ENCODE data around the gene C4orf36.

The C4orf36 gene

DNA sequence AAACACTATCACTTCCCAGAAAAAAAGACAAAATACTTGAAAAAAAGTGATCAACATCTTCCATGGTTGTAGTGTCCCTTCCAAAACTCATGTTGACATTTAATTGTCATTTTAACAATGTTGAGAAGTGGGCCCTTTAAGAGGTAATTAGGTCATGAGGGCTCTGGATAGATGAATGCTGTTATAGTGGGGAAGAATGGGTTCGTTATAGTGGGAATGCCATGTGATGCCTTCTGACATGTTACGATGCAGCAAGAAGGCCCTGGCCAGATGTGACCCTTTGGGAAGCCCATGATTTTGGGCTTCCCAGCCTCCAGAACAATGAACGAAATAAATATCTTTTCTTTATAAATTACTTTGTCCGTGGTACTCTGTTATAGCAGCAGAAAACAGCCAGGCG, 39.0 kb downstream of the C4orf36 start:
- Histone ChIP-seq H3K27ac (ENCODE audit: low read length) (no peak overlapping the region), H3K9ac (ENCODE audit: low read length in 2 of 2) (no peak overlapping the region), H3K9me3 (ENCODE audit: control insufficient read depth in 2 of 2, low read length in 2 of 2) (no peaks in the 10 kb centered on the region), H3K4me1 (ENCODE audit: control insufficient read depth, insufficient read depth, low read length) (peaks cover 3% of the 10 kb centered on the region), H3K4me3 (ENCODE audit: low read length in 2 of 2) (no peak overlapping the region), H3K36me3 (ENCODE audit: control insufficient read depth in 2 of 2, insufficient read depth in 2 of 2, low read length in 2 of 2) (no peaks in the 10 kb centered on the region), H3K27me3 (ENCODE audit: control insufficient read depth in 1 of 2, insufficient read depth in 2 of 2, low read length in 2 of 2) (no peaks in the 10 kb centered on the region)

DNA sequence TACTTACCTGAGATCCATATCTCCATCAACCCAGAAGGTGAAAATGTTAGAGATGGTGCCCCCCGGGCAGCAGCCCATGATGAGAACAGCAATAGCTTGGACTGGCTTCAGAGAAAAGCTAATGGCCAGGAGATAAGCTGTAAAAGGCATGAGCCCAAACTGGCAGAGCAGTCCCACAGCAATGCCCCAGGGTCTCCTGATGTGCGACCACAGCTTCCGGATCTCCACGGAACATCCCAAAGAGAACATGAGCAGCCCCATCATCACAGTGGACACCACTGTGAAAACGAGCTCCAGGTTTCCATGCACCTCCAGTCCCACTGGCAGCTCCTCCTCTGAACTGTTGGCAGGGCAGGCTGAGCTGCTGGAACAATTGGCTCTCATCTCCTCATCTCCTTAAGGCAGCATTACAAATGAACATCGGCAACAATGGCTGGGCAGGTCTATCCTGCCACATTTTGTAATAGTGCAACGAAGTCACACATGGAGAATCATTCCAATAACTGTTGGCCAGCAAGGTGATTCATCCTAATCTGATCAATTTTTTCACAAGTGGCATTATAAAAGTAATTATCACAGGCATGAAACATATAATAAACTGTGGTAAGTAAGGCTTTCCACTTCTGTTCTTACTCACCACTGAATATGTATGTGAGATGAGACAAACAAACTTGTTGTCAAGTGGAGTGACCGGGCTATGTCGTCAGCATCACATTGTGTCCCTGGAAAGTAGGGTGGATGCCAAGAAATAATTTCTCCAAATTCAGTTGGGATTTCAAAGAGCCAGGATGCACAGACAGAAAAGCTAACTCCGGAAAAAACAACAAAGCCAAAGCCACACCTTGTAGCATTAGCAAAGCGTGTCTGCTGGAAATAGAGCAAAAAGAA, 43.2 kb downstream of the C4orf36 start, which contains the start of gene SLC10A6:
TSS of gene SLC10A6 (minus strand) at position 653 of the 888 bp plus-strand sequence. CDS start at position 384, 269 bp downstream.
- Histone ChIP-seq H3K9ac (ENCODE audit: low read length in 2 of 2) (no peak within 1 kb of the TSS), H3K4me1 (ENCODE audit: control insufficient read depth, insufficient read depth, low read length) (peaks cover 3% of the 10 kb centered on the region), H3K36me3 (ENCODE audit: control insufficient read depth in 2 of 2, insufficient read depth in 2 of 2, low read length in 2 of 2) (no peaks in the 10 kb centered on the region), H3K9me3 (ENCODE audit: control insufficient read depth in 2 of 2, low read length in 2 of 2) (no peaks in the 10 kb centered on the region), H3K27ac (ENCODE audit: low read length) (no peak within 1 kb of the TSS), H3K4me3 (ENCODE audit: low read length in 2 of 2) (peak within 1 kb of the TSS in 1 of 2 donors; percentile 15), H3K27me3 (ENCODE audit: control insufficient read depth in 1 of 2, insufficient read depth in 2 of 2, low read length in 2 of 2) (no peaks in the 10 kb centered on the region)

DNA sequence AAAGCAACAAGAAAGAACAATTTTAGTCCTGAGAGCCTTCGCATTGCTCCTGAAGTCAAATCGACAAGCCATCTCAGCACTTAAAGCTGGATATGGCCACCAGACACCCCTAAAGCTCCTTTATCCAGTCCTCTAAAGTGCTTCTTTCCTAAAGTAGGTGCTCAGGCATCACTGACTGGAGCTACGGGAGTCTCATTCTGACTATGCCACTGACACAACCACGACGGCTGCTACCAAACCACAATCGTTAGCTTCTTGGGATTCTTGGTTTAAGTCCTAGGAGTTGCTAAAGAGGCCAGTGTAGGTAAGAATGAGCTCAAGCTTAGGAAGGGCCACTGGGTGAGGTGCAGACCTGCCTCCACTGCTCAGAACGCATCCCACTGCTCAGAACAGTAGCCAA, 44.1 kb downstream of the C4orf36 start:
- no peak overlapping the region for H3K9ac ChIP-seq (ENCODE audit: low read length in 2 of 2)
- no peaks in the 10 kb centered on the region for H3K36me3 ChIP-seq (ENCODE audit: control insufficient read depth in 2 of 2, insufficient read depth in 2 of 2, low read length in 2 of 2)
- peak overlapping the region in 1 of 2 donors; percentile 15 for H3K4me3 ChIP-seq (ENCODE audit: low read length in 2 of 2)
- H3K27ac ChIP-seq (ENCODE audit: low read length), result no peak overlapping the region
- no peaks in the 10 kb centered on the region for H3K27me3 ChIP-seq (ENCODE audit: control insufficient read depth in 1 of 2, insufficient read depth in 2 of 2, low read length in 2 of 2)
- peaks cover 3% of the 10 kb centered on the region for H3K4me1 ChIP-seq (ENCODE audit: control insufficient read depth, insufficient read depth, low read length)
- H3K9me3 ChIP-seq (ENCODE audit: control insufficient read depth in 2 of 2, low read length in 2 of 2), result no peaks in the 10 kb centered on the region

DNA sequence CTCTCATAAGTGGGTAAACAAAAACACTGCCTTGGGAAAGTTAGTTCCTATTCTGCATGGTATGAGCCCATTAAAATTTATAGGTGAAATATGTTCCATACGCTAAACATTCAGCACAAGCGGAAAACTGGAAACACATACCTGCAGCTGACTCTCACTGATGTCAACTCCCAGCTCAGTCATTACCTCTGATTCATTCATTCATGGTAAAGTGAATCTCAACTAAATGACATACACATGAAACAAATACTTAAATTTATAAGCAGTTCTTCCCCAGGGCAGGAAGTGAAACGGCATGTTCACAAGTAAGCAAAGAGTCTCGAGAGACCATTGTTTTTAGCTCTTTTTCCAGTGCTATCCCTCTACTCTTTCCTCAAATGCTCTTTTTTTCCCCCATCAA, 44.7 kb downstream of the C4orf36 start:
- no peak overlapping the region for H3K9ac ChIP-seq (ENCODE audit: low read length in 2 of 2)
- H3K27ac ChIP-seq (ENCODE audit: low read length), result no peak overlapping the region
- H3K27me3 ChIP-seq (ENCODE audit: control insufficient read depth in 1 of 2, insufficient read depth in 2 of 2, low read length in 2 of 2), result no peaks in the 10 kb centered on the region
- H3K4me1 ChIP-seq (ENCODE audit: control insufficient read depth, insufficient read depth, low read length), result peaks cover 3% of the 10 kb centered on the region
- H3K4me3 ChIP-seq (ENCODE audit: low read length in 2 of 2), result no peak overlapping the region
- no peaks in the 10 kb centered on the region for H3K36me3 ChIP-seq (ENCODE audit: control insufficient read depth in 2 of 2, insufficient read depth in 2 of 2, low read length in 2 of 2)
- H3K9me3 ChIP-seq (ENCODE audit: control insufficient read depth in 2 of 2, low read length in 2 of 2), result no peaks in the 10 kb centered on the region

GRCh38 chr4:86846921-86847320, 45.3 kb downstream of the C4orf36 start:
- Histone ChIP-seq H3K4me1 (ENCODE audit: control insufficient read depth, insufficient read depth, low read length) (peaks cover 3% of the 10 kb centered on the region), H3K9me3 (ENCODE audit: control insufficient read depth in 2 of 2, low read length in 2 of 2) (no peaks in the 10 kb centered on the region), H3K27ac (ENCODE audit: low read length) (no peak overlapping the region), H3K36me3 (ENCODE audit: control insufficient read depth in 2 of 2, insufficient read depth in 2 of 2, low read length in 2 of 2) (no peaks in the 10 kb centered on the region), H3K27me3 (ENCODE audit: control insufficient read depth in 1 of 2, insufficient read depth in 2 of 2, low read length in 2 of 2) (no peaks in the 10 kb centered on the region), H3K4me3 (ENCODE audit: low read length in 2 of 2) (no peak overlapping the region), H3K9ac (ENCODE audit: low read length in 2 of 2) (no peak overlapping the region)

DNA sequence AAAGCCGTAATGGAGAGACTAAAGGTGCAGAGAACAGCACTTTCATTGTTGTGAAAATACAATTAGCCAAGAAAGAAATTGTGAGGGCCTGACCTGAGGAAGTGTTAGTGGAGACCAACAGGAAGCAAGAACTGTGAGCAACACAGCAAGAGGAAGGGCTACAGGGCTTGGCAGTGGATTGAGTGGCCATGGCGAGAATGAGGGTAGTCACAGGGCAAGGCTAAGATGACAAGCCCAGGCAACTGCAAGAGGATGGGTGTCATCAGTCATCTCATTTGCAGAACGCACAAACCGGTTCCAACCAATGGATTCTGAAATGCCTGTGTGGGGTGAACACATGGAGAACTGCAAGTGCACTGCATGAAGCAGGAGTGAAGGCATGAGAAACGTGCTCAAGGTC, 46.6 kb downstream of the C4orf36 start:
- Histone ChIP-seq H3K9ac (ENCODE audit: low read length in 2 of 2) (no peak overlapping the region), H3K36me3 (ENCODE audit: control insufficient read depth in 2 of 2, insufficient read depth in 2 of 2, low read length in 2 of 2) (no peaks in the 10 kb centered on the region), H3K4me1 (ENCODE audit: control insufficient read depth, insufficient read depth, low read length) (peaks cover 3% of the 10 kb centered on the region), H3K4me3 (ENCODE audit: low read length in 2 of 2) (no peak overlapping the region), H3K9me3 (ENCODE audit: control insufficient read depth in 2 of 2, low read length in 2 of 2) (no peaks in the 10 kb centered on the region), H3K27ac (ENCODE audit: low read length) (no peak overlapping the region), H3K27me3 (ENCODE audit: control insufficient read depth in 1 of 2, insufficient read depth in 2 of 2, low read length in 2 of 2) (no peaks in the 10 kb centered on the region)

DNA sequence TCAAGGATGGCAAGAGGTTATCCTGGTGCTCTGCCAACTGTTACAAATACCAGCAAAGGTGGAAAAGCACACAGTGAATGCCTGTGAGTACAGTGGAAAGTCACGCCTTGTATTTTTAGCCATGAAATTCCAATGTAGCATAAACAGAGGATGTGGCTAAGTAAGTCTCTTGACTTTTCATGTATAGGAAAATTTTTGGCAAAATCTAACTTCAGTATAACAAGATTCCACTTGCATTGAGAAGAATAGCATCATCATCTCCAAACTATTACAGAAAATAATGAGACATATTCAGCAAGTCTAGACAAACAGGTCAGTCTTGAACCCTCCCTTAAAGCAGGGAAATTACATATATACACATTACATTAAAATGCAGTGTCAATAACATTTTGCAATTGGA, 50.9 kb downstream of the C4orf36 start:
- Histone ChIP-seq H3K9me3 (ENCODE audit: control insufficient read depth in 2 of 2, low read length in 2 of 2) (no peaks in the 10 kb centered on the region), H3K27ac (ENCODE audit: low read length) (no peak overlapping the region), H3K4me1 (ENCODE audit: control insufficient read depth, insufficient read depth, low read length) (peaks cover 2% of the 10 kb centered on the region), H3K4me3 (ENCODE audit: low read length in 2 of 2) (no peak overlapping the region), H3K36me3 (ENCODE audit: control insufficient read depth in 2 of 2, insufficient read depth in 2 of 2, low read length in 2 of 2) (no peaks in the 10 kb centered on the region), H3K9ac (ENCODE audit: low read length in 2 of 2) (no peak overlapping the region), H3K27me3 (ENCODE audit: control insufficient read depth in 1 of 2, insufficient read depth in 2 of 2, low read length in 2 of 2) (no peaks in the 10 kb centered on the region)

- Histone ChIP-seq H3K4me3 (ENCODE audit: low read length in 2 of 2) (no peak overlapping the region), H3K9ac (ENCODE audit: low read length in 2 of 2) (no peak overlapping the region), H3K9me3 (ENCODE audit: control insufficient read depth in 2 of 2, low read length in 2 of 2) (no peaks in the 10 kb centered on the region), H3K27ac (ENCODE audit: low read length) (no peak overlapping the region), H3K4me1 (ENCODE audit: control insufficient read depth, insufficient read depth, low read length) (peaks cover 2% of the 10 kb centered on the region), H3K36me3 (ENCODE audit: control insufficient read depth in 2 of 2, insufficient read depth in 2 of 2, low read length in 2 of 2) (no peaks in the 10 kb centered on the region), H3K27me3 (ENCODE audit: control insufficient read depth in 1 of 2, insufficient read depth in 2 of 2, low read length in 2 of 2) (no peaks in the 10 kb centered on the region)
Observed at GRCh38 chr4:86840858-86841257, 51.4 kb downstream of the C4orf36 start.

GRCh38 chr4:86837691-86838503, 54.3 kb downstream of the C4orf36 start:
- H3K36me3 ChIP-seq (ENCODE audit: control insufficient read depth in 2 of 2, insufficient read depth in 2 of 2, low read length in 2 of 2), result no peaks in the 10 kb centered on the region
- no peak overlapping the region for H3K27ac ChIP-seq (ENCODE audit: low read length)
- H3K27me3 ChIP-seq (ENCODE audit: control insufficient read depth in 1 of 2, insufficient read depth in 2 of 2, low read length in 2 of 2), result no peaks in the 10 kb centered on the region
- H3K9me3 ChIP-seq (ENCODE audit: control insufficient read depth in 2 of 2, low read length in 2 of 2), result no peaks in the 10 kb centered on the region
- H3K9ac ChIP-seq (ENCODE audit: low read length in 2 of 2), result no peak overlapping the region
- H3K4me1 ChIP-seq (ENCODE audit: control insufficient read depth, insufficient read depth, low read length), result peaks cover 2% of the 10 kb centered on the region
- H3K4me3 ChIP-seq (ENCODE audit: low read length in 2 of 2), result no peak overlapping the region

GRCh38 chr4:86835677-86836076, 56.5 kb downstream of the C4orf36 start:
- no peak overlapping the region for H3K9ac ChIP-seq (ENCODE audit: low read length in 2 of 2)

More at GRCh38 chr4:86835677-86836076, 56.5 kb downstream of the C4orf36 start:
- no peaks in the 10 kb centered on the region for H3K36me3 ChIP-seq (ENCODE audit: control insufficient read depth in 2 of 2, insufficient read depth in 2 of 2, low read length in 2 of 2)
- H3K4me1 ChIP-seq (ENCODE audit: control insufficient read depth, insufficient read depth, low read length), result peaks cover 2% of the 10 kb centered on the region
- H3K27ac ChIP-seq (ENCODE audit: low read length), result no peak overlapping the region
- H3K4me3 ChIP-seq (ENCODE audit: low read length in 2 of 2), result no peak overlapping the region
- H3K9me3 ChIP-seq (ENCODE audit: control insufficient read depth in 2 of 2, low read length in 2 of 2), result no peaks in the 10 kb centered on the region
- no peaks in the 10 kb centered on the region for H3K27me3 ChIP-seq (ENCODE audit: control insufficient read depth in 1 of 2, insufficient read depth in 2 of 2, low read length in 2 of 2)

Measured in stomach smooth muscle (tissue), 2 donors.